ENCODE results near the gene MAP7.

MAP7 gene

GRCh38 chr6:136563386-136564152 is 13.3 kb upstream of the MAP7 start:
- DNase-seq (ENCODE audit: low read depth) = no peak

DNA sequence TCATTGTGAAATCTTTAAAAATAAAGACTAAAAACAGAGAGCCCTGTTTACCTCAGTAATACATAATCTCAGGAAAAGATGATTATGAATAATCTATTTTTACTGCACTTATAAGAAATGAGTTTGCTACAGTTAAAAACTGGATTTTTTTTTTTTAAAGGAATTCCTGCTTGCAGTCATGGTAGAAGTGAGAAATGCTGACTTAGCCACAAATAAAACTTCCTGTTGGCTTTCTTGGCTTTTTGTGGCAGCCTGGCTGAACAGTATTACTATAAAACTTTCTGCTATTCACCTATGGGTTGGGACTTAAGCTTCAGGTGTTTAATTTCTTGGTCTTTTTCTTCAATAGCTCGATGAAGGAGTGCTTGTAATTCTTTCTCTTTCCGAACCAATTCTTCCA is 12.0 kb upstream of the MAP7 start:
- no peak for DNase-seq (ENCODE audit: low read depth)

GRCh38 chr6:136553166-136553787 is 3.1 kb upstream of the MAP7 start:
- no peak for DNase-seq (ENCODE audit: low read depth)

- DNase-seq (ENCODE audit: low read depth) = no peak
These were observed 1.8 kb upstream of the MAP7 start for GRCh38 chr6:136552054-136552453.

DNA sequence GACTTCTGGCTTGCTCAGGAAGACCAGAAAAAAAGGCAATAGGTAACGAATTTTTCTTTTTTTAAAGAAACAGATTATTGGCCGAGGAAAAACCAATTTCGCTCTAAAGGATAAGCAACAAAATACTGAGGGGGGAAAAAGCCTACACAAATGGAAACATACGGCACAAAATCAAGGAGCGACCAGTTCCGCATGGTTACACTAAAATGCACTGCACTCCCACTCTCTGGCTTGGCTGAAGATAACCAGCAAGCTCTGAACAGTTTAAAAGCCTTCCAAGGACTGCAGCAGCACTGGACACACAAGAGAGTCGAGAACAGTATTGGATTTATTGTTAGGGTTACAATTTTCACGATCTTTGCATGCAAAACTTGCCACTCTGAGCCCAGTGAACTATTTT is 881 bp upstream of the MAP7 start:
- no peak for DNase-seq (ENCODE audit: low read depth)

- DNase-seq (ENCODE audit: low read depth) = no peak
These were observed 235 bp downstream of the MAP7 start for GRCh38 chr6:136550045-136550329.

- no peak for DNase-seq (ENCODE audit: low read depth)
These were observed 750 bp downstream of the MAP7 start for GRCh38 chr6:136549300-136550044.

DNA sequence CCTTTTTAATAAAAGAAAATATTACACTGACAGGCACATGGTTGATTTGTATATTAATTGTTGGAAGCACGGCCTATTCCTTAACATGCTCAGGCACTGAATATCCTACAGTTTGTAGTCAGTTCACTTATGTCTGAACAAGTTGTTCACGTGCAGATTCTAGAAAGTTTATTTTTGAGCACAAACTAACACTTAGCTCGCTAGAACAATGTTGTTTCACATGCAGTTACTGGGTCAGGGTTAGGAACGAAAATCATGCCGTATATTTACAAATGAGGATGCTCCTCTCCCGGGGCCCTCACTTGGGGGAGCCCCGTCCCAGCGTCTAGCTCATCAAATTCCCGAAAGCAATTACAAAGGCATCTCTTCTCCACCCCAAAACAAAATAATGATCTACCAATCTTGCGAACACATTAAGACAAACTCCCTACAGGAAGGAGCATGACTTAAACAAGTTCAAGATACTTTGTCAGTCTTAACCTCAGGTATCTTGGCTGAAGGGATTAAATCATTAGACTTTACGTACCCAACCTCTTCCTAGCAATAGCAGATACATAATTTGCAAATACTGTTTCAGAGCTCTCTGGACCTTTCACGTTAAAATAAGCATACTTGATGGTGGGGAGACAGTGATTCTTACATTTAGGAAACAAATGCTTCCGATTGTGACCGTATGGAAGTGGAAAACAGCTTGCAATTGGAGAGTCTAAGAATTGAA is 1.5 kb downstream of the MAP7 start:
- no peak for DNase-seq (ENCODE audit: low read depth)

GRCh38 chr6:136547871-136548270 is 2.4 kb downstream of the MAP7 start:
- no peak for DNase-seq (ENCODE audit: low read depth)

DNA sequence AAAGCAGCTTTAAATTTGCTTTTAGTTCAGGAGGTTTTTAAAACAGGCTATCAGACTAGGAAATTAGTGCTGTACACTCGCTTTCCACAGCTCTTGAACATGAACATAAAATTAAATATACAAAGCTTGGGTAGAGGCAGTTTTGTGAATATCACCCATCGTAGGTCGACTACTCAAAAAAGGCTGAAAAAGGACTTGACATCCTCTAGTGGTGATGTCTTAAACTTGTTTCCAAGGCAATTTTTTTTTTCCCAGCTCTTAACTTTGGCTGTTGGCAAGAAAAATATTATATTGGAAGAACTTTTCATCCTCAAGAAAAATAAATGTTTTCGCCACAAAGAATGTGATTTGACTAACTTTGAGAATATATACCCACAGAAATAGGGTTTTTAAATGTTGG is 2.9 kb downstream of the MAP7 start:
- DNase-seq (ENCODE audit: low read depth) = no peak

DNA sequence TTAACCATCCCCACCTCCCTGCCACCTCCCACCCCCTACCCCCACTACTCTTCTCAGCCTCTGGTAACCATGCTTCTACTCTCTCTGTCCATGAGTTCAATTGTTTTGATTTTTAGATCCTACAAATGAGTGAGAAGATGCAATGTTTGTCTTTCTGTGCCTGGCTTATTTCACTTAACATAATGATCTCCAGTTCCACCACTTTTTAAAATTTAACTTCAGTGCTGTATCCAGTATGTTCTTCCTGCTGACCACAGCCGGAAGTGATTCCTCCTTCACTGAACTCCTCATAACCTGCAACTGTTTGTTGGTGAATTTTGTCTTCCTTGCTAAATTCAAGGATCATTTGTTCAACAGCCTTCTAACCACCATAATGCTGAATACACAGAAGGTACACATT is 3.9 kb downstream of the MAP7 start:
- DNase-seq (ENCODE audit: low read depth) = no peak

DNA sequence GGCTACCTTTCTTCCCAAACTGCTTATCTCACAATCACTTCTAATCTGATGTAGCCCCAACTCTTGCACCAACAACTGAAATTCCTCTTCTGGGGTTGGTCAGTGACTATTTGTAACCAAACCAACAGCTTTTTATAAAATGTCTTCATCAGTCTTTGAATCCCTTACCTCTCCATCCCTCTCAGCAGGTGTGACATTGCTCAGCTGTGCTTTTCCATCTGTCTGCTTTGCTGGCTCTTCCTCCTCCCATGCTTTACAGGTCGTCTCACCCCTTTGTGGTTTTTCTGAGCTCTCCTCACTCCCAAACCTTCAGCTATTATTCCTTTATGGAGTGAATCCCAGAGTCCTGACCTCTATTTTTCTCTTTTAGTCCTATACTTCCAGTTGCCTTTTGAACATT is 5.9 kb downstream of the MAP7 start:
- no peak for DNase-seq (ENCODE audit: low read depth)

DNA sequence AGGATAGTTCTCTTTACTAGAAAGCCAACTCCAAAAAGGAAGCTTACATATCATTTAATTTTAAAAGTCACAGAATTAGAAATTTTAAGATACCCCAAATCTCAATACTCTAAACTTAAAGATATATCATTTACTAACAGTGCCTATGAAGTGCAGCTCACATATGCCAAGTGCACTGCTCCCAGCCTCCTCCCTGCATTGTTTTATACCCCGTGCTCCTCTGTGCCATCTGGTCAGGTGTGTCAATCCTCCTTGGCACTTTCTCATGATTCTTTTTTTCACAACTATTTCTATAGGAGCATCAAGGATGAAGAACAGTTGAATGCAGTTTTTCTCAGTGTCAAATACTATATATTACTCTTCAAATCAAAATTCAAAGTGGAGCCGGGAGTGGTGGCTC is 8.8 kb downstream of the MAP7 start:
- no peak for DNase-seq (ENCODE audit: low read depth)

DNA sequence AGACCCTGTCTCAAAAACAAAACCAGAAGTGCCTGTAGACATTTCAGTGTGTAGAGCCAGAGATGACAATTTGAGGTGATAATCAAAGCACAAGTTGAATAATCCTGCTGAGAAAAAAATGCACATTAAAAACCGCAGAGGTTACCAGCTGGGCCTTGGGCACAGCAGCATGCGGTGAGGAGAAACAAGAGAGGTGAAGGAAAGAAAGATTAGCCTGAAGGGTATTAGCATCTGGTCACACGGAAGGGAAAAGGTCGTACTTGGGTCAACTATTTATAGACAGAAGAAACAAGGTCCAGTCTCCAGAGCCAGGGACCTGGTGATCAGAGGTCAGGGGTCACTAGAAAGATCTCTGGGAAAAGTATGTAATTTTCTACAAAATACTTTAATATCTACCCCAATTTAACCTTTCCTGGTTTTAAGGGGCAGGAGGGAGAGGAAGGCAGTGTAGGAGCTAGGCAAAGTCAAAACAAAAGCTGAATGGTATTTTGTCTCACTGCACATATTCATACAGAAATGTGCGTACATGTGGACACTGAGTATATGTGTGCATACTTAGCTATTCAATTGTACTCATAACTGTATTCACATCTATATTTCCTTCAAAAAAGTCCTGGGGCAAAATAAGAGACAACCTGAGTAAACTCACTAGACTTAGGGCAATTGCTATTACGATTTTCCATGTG is 10.1 kb downstream of the MAP7 start:
- no peak for DNase-seq (ENCODE audit: low read depth)

GRCh38 chr6:136538836-136539235 is 11.4 kb downstream of the MAP7 start:
- no peak for DNase-seq (ENCODE audit: low read depth)

GRCh38 chr6:136535880-136536650 is 14.2 kb downstream of the MAP7 start:
- no peak for DNase-seq (ENCODE audit: low read depth)

- DNase-seq (ENCODE audit: low read depth) = no peak
These were observed 15.0 kb downstream of the MAP7 start for GRCh38 chr6:136535017-136535765.

- no peak for DNase-seq (ENCODE audit: low read depth)
These were observed 16.0 kb downstream of the MAP7 start for GRCh38 chr6:136534268-136534667.

DNA sequence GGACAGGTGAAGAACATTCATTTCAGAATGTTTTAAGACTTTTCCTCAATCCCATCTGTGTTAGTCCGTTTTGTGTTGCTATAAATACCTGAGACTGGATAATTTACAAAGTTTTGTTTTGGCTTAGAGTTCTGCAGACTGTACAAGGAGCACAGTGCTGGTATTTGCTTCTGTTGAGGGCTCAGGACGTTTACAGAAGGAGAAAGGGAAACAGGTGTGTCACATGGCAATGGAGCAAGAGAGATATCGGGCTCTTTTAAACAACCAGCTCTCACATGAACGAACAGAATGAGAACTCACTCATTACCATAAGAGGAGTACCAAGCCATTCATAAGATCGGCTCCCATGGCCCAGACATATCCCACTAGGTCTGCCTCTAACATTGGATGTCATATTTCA is 16.7 kb downstream of the MAP7 start:
- no peak for DNase-seq (ENCODE audit: low read depth)

GRCh38 chr6:136532030-136532429 is 18.2 kb downstream of the MAP7 start:
- DNase-seq (ENCODE audit: low read depth) = no peak

- DNase-seq (ENCODE audit: low read depth) = no peak
These were observed 20.5 kb downstream of the MAP7 start for GRCh38 chr6:136529710-136530109.
